GM23338 (cell line): ENCODE measurements around the gene LNPEP. TPM values are rescaled to one million over a fixed set of nuclear protein-coding genes. Genes with fewer than 3 reads are reported as not detected.

ENCODE experiments used
- ATAC-seq: fragments of 200-7000 bp; cut with Tn5 transposase; 3 replicates; pipeline ENCODE4 v1.9.1; 2020
- DNase-seq: peaks from one replicate; pipeline ENCODE4 v3.0.0-alpha.2; 2015; ENCODE audit warnings: low spot score
- H2AFZ ChIP-seq: fragments of 200-600 bp; sonication (generic); 2 replicates; pipeline ENCODE4 v1.8.0; 2016; ENCODE audit warnings: antibody characterized with exemption, mild to moderate bottlenecking, moderate library complexity
- H3F3A ChIP-seq: fragments of 200-600 bp; sonication (generic); replicated peaks from 2 replicates; pipeline ENCODE4 v1.8.0; 2017; ENCODE audit warnings: antibody characterized with exemption, mixed run types, low read depth
- H3K27ac ChIP-seq: fragments of 200-600 bp; sonication (generic); 2 replicates; pipeline ENCODE4 v1.6.1; 2016; ENCODE audit warnings: low read depth
- H3K27me3 ChIP-seq: fragments of 200-600 bp; sonication (generic); 2 replicates; pipeline ENCODE4 v1.8.0; 2016; ENCODE audit warnings: mild to moderate bottlenecking, mixed run types, moderate library complexity; ENCODE audit not compliant: insufficient read depth
- H3K36me3 ChIP-seq: fragments of 200-600 bp; sonication (generic); 2 replicates; pipeline ENCODE4 v1.8.0; 2016; ENCODE audit warnings: mild to moderate bottlenecking; ENCODE audit not compliant: insufficient read depth
- H3K4me1 ChIP-seq: fragments of 200-600 bp; sonication (generic); 2 replicates; pipeline ENCODE4 v1.8.0; 2016; ENCODE audit warnings: mild to moderate bottlenecking, moderate library complexity; ENCODE audit not compliant: insufficient read depth
- H3K4me2 ChIP-seq: fragments of 200-600 bp; sonication (generic); 2 replicates; pipeline ENCODE4 v1.7.1; 2017; ENCODE audit warnings: mixed run types
- H3K4me3 ChIP-seq: fragments of 200-600 bp; sonication (generic); 2 replicates; pipeline ENCODE4 v1.6.1; 2016; ENCODE audit warnings: mixed run types
- H3K79me2 ChIP-seq: fragments of 200-600 bp; sonication (generic); replicated peaks from 2 replicates; pipeline ENCODE4 v1.8.0; 2017; ENCODE audit warnings: mild to moderate bottlenecking; ENCODE audit not compliant: insufficient read depth
- H3K9me2 ChIP-seq: fragments of 200-600 bp; sonication (generic); 2 replicates; pipeline ENCODE4 v1.8.0; 2017; ENCODE audit not compliant: insufficient read depth
- H4K20me1 ChIP-seq: fragments of 200-600 bp; sonication (generic); replicated peaks from 2 replicates; pipeline ENCODE4 v1.8.0; 2017; ENCODE audit warnings: mild to moderate bottlenecking; ENCODE audit not compliant: insufficient read depth
- H3K27ac Mint-ChIP-seq: 2 replicates; pipeline ENCODE4 v1.8.0; 2020; ENCODE audit warnings: inconsistent platforms, mild to moderate bottlenecking, moderate library complexity, mixed read lengths
- H3K27me3 Mint-ChIP-seq: 3 replicates; pipeline ENCODE4 v1.8.0; 2022; ENCODE audit warnings: low read depth, mild to moderate bottlenecking, moderate library complexity, mixed read lengths, inconsistent platforms; ENCODE audit not compliant: insufficient read depth, poor library complexity
- H3K36me3 Mint-ChIP-seq: 3 replicates; pipeline ENCODE4 v1.8.0; 2021; ENCODE audit warnings: low read depth, mild to moderate bottlenecking, inconsistent platforms, moderate library complexity, mixed read lengths
- H3K4me1 Mint-ChIP-seq: 3 replicates; pipeline ENCODE4 v1.8.0; 2020; ENCODE audit warnings: mild to moderate bottlenecking, inconsistent platforms, mixed read lengths
- H3K4me3 Mint-ChIP-seq: 3 replicates; pipeline ENCODE4 v1.8.0; 2021; ENCODE audit warnings: moderate library complexity, mild to moderate bottlenecking, inconsistent platforms, mixed read lengths
- H3K9me3 Mint-ChIP-seq: 3 replicates; pipeline ENCODE4 v1.8.0; 2020; ENCODE audit warnings: moderate library complexity, mild to moderate bottlenecking, inconsistent platforms, mixed read lengths
- CREB1 ChIP-seq: fragments of 250-450 bp; sonication (Bioruptor Pico); IDR thresholded peaks from 2 replicates; pipeline ENCODE4 v1.5.0; 2020; ENCODE audit warnings: low read depth, mild to moderate bottlenecking, moderate library complexity
- EZH2 ChIP-seq: fragments of 200-600 bp; sonication (generic); IDR thresholded peaks from one replicate; pipeline ENCODE4 v1.8.0; 2017; ENCODE audit warnings: antibody characterized with exemption, mild to moderate bottlenecking, low read depth; ENCODE audit not compliant: unreplicated experiment
- EZH2phosphoT487 ChIP-seq: fragments of 200-600 bp; sonication (generic); IDR thresholded peaks from one replicate; pipeline ENCODE4 v1.8.1; 2018; ENCODE audit warnings: antibody characterized with exemption; ENCODE audit not compliant: unreplicated experiment
- NANOG ChIP-seq: IDR thresholded peaks from 2 replicates; pipeline ENCODE4 v1.6.1; 2016; ENCODE audit warnings: antibody characterized with exemption, borderline replicate concordance
- POLR2AphosphoS5 ChIP-seq: IDR thresholded peaks from 2 replicates; pipeline ENCODE4 v1.6.1; 2016; ENCODE audit warnings: antibody characterized with exemption, low read depth
- STAT1 ChIP-seq: IDR thresholded peaks from one replicate; pipeline ENCODE4 v1.6.1; 2016; ENCODE audit warnings: antibody characterized with exemption; ENCODE audit not compliant: unreplicated experiment
- ZNF114 ChIP-seq: fragments of 250-450 bp; sonication (Bioruptor Pico); IDR thresholded peaks from 2 replicates; pipeline ENCODE4 v1.5.0; 2020; ENCODE audit warnings: mild to moderate bottlenecking, moderate library complexity
- polyA plus RNA-seq: library from polyadenylated mRNA; unstranded; fragments of >200 nt; fragmentation: Nextera tagmentation; extraction: Ambion mirVana; gene quantifications from 2 replicates; pipeline ENCODE4 v1.2.1, GENCODE V29; 2016
- total RNA-seq: library from RNA; depleted of rRNA; stranded (reverse); fragments of >200 nt; shearing (Covaris generic); gene quantifications from 2 replicates; pipeline ENCODE4 v1.2.3, GENCODE V29; 2014
- TF ChIP-seq, protein P1 (sequence below): fragments of 250-450 bp; sonication (Bioruptor Pico); IDR thresholded peaks from 2 replicates; pipeline ENCODE4 v1.5.0; 2020; ENCODE audit warnings: mild to moderate bottlenecking, moderate library complexity
- TF ChIP-seq, protein P2 (sequence below): IDR thresholded peaks from 2 replicates; pipeline ENCODE4 v1.6.1; 2016; ENCODE audit warnings: antibody characterized with exemption
- TF ChIP-seq, protein P3 (sequence below), 2 experiments: fragments of 200-600 bp in 1 of 2; sonication (generic) in 1 of 2; conservative IDR thresholded peaks; 2 replicates each; pipeline versions ENCODE4 v1.5.1 to v1.6.1; 2016 to 2017; ENCODE audit warnings: antibody characterized with exemption in 2 of 2, low read depth in 2 of 2, mild to moderate bottlenecking in 2 of 2, moderate library complexity in 1 of 2
- TF ChIP-seq, protein P4 (sequence below): IDR thresholded peaks from one replicate; pipeline ENCODE4 v1.6.1; 2018; ENCODE audit warnings: antibody characterized with exemption; ENCODE audit not compliant: unreplicated experiment

LNPEP gene
- total and polyA plus RNA-seq, 2 experiments from 2014 or later, result 1.2 to 8.3 TPM

DNA sequence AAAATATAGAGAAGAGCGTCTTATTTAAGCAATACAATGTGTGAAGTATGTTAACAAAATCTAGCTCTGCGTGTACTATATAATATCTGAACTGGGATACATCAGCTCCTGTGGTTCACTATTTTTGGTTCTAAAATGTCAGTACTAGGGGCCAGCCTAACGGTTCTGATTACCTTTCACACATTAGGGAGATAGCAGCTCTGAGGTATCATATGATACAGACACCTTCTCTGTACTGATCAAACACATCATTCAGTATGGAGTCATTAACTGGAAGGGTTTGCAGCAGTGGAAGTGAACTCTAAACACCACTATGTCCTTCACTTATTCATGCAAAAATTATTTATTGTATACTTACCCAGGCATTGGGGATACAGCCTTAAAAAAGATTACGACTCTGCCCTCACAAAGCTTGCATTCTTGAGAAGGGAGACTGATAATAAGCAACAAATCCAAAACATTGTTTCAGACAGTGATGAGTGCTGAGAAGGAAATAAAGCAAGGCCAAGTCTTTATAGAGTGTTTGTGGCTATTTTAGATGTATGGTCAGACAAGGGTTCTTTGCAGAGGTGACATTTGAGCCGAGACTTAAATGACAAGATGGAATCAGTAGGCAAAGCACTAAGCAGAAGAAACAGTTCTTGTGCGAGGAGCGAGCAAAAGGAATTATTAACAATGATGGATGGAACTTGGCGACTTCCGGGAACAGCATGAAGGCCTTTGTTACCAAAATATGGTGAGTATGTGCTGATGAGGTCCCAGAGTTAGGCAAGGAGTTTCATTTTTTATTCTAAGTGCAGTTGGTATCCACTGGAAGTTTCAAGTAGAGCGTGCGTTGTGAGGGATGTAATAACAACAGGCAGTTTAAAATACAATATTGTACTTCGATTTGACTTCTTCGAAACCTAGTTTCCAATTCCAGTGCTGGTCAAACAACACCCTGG is 1.8 kb upstream of the LNPEP start:
- Histone ChIP-seq H3F3A (peaks cover 6% of the 10 kb centered on the region), H3K9me2 (no peaks in the 10 kb centered on the region), H3K4me2 (peak overlapping the region; percentile 94), H3K79me2 (no peaks in the 10 kb centered on the region), H4K20me1 (no peaks in the 10 kb centered on the region), H3K4me1 (peaks cover 19% of the 10 kb centered on the region; the same call in 1 of the 2 replicates), H3K4me3 (peak overlapping the region; percentile 84), H3K27ac (peak overlapping the region; percentile 95; the same call in 1 of the 2 replicates), H3K36me3 (no peaks in the 10 kb centered on the region), H3K27me3 (peaks cover 23% of the 10 kb centered on the region), H2AFZ (peak overlapping the region; percentile 100)
- DNase-seq, result no peak
- H3K27ac Mint-ChIP-seq, result peak overlapping the region; percentile 73
- H3K36me3 Mint-ChIP-seq, result no peaks in the 10 kb centered on the region; the same call in 2 of the 3 replicates
- H3K27me3 Mint-ChIP-seq, result peaks cover 21% of the 10 kb centered on the region
- H3K4me3 Mint-ChIP-seq, result peak overlapping the region; percentile 88
- H3K4me1 Mint-ChIP-seq, result peaks cover 16% of the 10 kb centered on the region
- no peaks in the 10 kb centered on the region for H3K9me3 Mint-ChIP-seq
- ATAC-seq, result no peak
- TF ChIP-seq STAT1, result no peak
- no peak for TF ChIP-seq CREB1 (CRISPR knock-in tag)
- TF ChIP-seq, protein P1, sequence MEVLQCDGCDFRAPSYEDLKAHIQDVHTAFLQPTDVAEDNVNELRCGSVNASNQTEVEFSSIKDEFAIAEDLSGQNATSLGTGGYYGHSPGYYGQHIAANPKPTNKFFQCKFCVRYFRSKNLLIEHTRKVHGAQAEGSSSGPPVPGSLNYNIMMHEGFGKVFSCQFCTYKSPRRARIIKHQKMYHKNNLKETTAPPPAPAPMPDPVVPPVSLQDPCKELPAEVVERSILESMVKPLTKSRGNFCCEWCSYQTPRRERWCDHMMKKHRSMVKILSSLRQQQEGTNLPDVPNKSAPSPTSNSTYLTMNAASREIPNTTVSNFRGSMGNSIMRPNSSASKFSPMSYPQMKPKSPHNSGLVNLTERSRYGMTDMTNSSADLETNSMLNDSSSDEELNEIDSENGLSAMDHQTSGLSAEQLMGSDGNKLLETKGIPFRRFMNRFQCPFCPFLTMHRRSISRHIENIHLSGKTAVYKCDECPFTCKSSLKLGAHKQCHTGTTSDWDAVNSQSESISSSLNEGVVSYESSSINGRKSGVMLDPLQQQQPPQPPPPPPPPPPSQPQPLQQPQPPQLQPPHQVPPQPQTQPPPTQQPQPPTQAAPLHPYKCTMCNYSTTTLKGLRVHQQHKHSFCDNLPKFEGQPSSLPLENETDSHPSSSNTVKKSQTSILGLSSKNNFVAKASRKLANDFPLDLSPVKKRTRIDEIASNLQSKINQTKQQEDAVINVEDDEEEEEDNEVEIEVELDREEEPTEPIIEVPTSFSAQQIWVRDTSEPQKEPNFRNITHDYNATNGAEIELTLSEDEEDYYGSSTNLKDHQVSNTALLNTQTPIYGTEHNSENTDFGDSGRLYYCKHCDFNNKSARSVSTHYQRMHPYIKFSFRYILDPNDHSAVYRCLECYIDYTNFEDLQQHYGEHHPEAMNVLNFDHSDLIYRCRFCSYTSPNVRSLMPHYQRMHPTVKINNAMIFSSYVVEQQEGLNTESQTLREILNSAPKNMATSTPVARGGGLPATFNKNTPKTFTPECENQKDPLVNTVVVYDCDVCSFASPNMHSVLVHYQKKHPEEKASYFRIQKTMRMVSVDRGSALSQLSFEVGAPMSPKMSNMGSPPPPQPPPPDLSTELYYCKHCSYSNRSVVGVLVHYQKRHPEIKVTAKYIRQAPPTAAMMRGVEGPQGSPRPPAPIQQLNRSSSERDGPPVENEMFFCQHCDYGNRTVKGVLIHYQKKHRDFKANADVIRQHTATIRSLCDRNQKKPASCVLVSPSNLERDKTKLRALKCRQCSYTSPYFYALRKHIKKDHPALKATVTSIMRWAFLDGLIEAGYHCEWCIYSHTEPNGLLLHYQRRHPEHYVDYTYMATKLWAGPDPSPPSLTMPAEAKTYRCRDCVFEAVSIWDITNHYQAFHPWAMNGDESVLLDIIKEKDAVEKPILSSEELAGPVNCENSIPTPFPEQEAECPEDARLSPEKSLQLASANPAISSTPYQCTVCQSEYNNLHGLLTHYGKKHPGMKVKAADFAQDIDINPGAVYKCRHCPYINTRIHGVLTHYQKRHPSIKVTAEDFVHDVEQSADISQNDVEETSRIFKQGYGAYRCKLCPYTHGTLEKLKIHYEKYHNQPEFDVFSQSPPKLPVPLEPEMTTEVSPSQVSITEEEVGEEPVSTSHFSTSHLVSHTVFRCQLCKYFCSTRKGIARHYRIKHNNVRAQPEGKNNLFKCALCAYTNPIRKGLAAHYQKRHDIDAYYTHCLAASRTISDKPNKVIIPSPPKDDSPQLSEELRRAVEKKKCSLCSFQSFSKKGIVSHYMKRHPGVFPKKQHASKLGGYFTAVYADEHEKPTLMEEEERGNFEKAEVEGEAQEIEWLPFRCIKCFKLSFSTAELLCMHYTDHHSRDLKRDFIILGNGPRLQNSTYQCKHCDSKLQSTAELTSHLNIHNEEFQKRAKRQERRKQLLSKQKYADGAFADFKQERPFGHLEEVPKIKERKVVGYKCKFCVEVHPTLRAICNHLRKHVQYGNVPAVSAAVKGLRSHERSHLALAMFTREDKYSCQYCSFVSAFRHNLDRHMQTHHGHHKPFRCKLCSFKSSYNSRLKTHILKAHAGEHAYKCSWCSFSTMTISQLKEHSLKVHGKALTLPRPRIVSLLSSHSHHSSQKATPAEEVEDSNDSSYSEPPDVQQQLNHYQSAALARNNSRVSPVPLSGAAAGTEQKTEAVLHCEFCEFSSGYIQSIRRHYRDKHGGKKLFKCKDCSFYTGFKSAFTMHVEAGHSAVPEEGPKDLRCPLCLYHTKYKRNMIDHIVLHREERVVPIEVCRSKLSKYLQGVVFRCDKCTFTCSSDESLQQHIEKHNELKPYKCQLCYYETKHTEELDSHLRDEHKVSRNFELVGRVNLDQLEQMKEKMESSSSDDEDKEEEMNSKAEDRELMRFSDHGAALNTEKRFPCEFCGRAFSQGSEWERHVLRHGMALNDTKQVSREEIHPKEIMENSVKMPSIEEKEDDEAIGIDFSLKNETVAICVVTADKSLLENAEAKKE, result no peak
- no peak for TF ChIP-seq ZNF114 (CRISPR knock-in tag)
- TF ChIP-seq NANOG, result no peak
- TF ChIP-seq EZH2, result no peak
- TF ChIP-seq, protein P2, sequence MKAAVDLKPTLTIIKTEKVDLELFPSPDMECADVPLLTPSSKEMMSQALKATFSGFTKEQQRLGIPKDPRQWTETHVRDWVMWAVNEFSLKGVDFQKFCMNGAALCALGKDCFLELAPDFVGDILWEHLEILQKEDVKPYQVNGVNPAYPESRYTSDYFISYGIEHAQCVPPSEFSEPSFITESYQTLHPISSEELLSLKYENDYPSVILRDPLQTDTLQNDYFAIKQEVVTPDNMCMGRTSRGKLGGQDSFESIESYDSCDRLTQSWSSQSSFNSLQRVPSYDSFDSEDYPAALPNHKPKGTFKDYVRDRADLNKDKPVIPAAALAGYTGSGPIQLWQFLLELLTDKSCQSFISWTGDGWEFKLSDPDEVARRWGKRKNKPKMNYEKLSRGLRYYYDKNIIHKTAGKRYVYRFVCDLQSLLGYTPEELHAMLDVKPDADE, result no peak
- no peak for TF ChIP-seq EZH2phosphoT487
- TF ChIP-seq, protein P3, sequence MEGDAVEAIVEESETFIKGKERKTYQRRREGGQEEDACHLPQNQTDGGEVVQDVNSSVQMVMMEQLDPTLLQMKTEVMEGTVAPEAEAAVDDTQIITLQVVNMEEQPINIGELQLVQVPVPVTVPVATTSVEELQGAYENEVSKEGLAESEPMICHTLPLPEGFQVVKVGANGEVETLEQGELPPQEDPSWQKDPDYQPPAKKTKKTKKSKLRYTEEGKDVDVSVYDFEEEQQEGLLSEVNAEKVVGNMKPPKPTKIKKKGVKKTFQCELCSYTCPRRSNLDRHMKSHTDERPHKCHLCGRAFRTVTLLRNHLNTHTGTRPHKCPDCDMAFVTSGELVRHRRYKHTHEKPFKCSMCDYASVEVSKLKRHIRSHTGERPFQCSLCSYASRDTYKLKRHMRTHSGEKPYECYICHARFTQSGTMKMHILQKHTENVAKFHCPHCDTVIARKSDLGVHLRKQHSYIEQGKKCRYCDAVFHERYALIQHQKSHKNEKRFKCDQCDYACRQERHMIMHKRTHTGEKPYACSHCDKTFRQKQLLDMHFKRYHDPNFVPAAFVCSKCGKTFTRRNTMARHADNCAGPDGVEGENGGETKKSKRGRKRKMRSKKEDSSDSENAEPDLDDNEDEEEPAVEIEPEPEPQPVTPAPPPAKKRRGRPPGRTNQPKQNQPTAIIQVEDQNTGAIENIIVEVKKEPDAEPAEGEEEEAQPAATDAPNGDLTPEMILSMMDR (conservative IDR thresholded peaks at IDR 0.05; ENCODE audit: low read depth in 2 of 2), result no peak
- TF ChIP-seq POLR2AphosphoS5, result no peak
- TF ChIP-seq, protein P4, sequence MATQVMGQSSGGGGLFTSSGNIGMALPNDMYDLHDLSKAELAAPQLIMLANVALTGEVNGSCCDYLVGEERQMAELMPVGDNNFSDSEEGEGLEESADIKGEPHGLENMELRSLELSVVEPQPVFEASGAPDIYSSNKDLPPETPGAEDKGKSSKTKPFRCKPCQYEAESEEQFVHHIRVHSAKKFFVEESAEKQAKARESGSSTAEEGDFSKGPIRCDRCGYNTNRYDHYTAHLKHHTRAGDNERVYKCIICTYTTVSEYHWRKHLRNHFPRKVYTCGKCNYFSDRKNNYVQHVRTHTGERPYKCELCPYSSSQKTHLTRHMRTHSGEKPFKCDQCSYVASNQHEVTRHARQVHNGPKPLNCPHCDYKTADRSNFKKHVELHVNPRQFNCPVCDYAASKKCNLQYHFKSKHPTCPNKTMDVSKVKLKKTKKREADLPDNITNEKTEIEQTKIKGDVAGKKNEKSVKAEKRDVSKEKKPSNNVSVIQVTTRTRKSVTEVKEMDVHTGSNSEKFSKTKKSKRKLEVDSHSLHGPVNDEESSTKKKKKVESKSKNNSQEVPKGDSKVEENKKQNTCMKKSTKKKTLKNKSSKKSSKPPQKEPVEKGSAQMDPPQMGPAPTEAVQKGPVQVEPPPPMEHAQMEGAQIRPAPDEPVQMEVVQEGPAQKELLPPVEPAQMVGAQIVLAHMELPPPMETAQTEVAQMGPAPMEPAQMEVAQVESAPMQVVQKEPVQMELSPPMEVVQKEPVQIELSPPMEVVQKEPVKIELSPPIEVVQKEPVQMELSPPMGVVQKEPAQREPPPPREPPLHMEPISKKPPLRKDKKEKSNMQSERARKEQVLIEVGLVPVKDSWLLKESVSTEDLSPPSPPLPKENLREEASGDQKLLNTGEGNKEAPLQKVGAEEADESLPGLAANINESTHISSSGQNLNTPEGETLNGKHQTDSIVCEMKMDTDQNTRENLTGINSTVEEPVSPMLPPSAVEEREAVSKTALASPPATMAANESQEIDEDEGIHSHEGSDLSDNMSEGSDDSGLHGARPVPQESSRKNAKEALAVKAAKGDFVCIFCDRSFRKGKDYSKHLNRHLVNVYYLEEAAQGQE, result no peak
